OCI-LY3 (cell line): Measurements from ENCODE around the gene MOV10.

Source experiments
- H2AFZ ChIP-seq: fragments of 200-600, 300-600 bp; shearing (Covaris generic); 2 replicates; pipeline ENCODE4 v1.6.0; 2014; ENCODE audit warnings: antibody characterized with exemption, low read depth, low read length
- H3K27ac ChIP-seq: fragments of 200-600, 300-600 bp; sonication (generic); 2 replicates; pipeline ENCODE4 v1.5.1; 2014; ENCODE audit warnings: mild to moderate bottlenecking, low read length, moderate library complexity, mixed read lengths
- H3K27me3 ChIP-seq: fragments of 200-600, 300-600 bp; sonication (generic); 2 replicates; pipeline ENCODE4 v1.6.1; 2014; ENCODE audit warnings: low read depth, low read length, mixed read lengths
- H3K36me3 ChIP-seq: fragments of 200-600, 300-600 bp; sonication (generic); replicated peaks from 2 replicates; pipeline ENCODE3; 2014; ENCODE audit warnings: low read depth, low read length, mixed read lengths
- H3K4me1 ChIP-seq: fragments of 300-600, 200-600 bp; sonication (generic); 2 replicates; pipeline ENCODE4 v1.6.1; 2014; ENCODE audit warnings: low read length, mixed read lengths
- H3K4me2 ChIP-seq: fragments of 200-600, 300-600 bp; sonication (generic); 2 replicates; pipeline ENCODE4 v1.6.1; 2014; ENCODE audit warnings: low read length, mixed read lengths
- H3K4me3 ChIP-seq: fragments of 300-600, 200-600 bp; sonication (generic); 2 replicates; pipeline ENCODE4 v1.5.1; 2014; ENCODE audit warnings: antibody characterized with exemption, mild to moderate bottlenecking, low read length, moderate library complexity
- H3K79me2 ChIP-seq: fragments of 300-600, 200-600 bp; shearing (Covaris generic); 2 replicates; pipeline ENCODE4 v1.6.1; 2014; ENCODE audit warnings: mild to moderate bottlenecking, low read length, mixed read lengths
- H3K9ac ChIP-seq: fragments of 300-600, 200-600 bp; shearing (Covaris generic); 2 replicates; pipeline ENCODE4 v1.6.0; 2014; ENCODE audit warnings: mild to moderate bottlenecking, low read length, moderate library complexity
- H3K9me3 ChIP-seq: fragments of 200-600, 300-600 bp; shearing (Covaris generic); 2 replicates; pipeline ENCODE4 v1.6.1; 2014; ENCODE audit warnings: low read length, mixed read lengths; ENCODE audit not compliant: insufficient read depth
- H4K20me1 ChIP-seq: fragments of 200-600, 300-600 bp; sonication (generic); 2 replicates; pipeline ENCODE4 v1.6.1; 2016; ENCODE audit warnings: low read length, mixed read lengths; ENCODE audit not compliant: insufficient read depth
- CTCF ChIP-seq: fragments of 200-600, 300-600 bp; sonication (generic); IDR thresholded peaks from 2 replicates; pipeline ENCODE4 v1.5.1; 2014; ENCODE audit warnings: antibody characterized with exemption, low read length, low read depth
- EZH2phosphoT487 ChIP-seq: fragments of 200-600 bp; shearing (Covaris generic); IDR thresholded peaks from 2 replicates; pipeline ENCODE4 v1.6.1; 2018; ENCODE audit warnings: antibody characterized with exemption, mixed run types, low read depth

The MOV10 gene

GRCh38 chr1:112707221-112708001 lies 33.0 kb downstream of the MOV10 start:
- Histone ChIP-seq H4K20me1 (no peaks in the 10 kb centered on the region), H3K4me3 (peak overlapping the region; percentile 89), H3K79me2 (no peaks in the 10 kb centered on the region), H3K27me3 (no peaks in the 10 kb centered on the region), H3K4me2 (peak overlapping the region; percentile 67), H3K9me3 (no peaks in the 10 kb centered on the region), H3K36me3 (no peaks in the 10 kb centered on the region), H3K4me1 (peaks cover 21% of the 10 kb centered on the region), H3K27ac (no peak overlapping the region), H2AFZ (no peak overlapping the region), H3K9ac (peak overlapping the region; percentile 61)
- TF ChIP-seq CTCF (peak; percentile 66), EZH2phosphoT487 (no peak)

- H3K4me1 ChIP-seq, result peaks cover 21% of the 10 kb centered on the region
- H3K27me3 ChIP-seq, result no peaks in the 10 kb centered on the region
- H3K36me3 ChIP-seq, result no peaks in the 10 kb centered on the region
- H3K4me2 ChIP-seq, result no peak overlapping the region
- H2AFZ ChIP-seq, result no peak overlapping the region
- no peak for TF ChIP-seq EZH2phosphoT487
- TF ChIP-seq CTCF, result no peak
- H4K20me1 ChIP-seq, result no peaks in the 10 kb centered on the region
- no peaks in the 10 kb centered on the region for H3K79me2 ChIP-seq
- H3K9ac ChIP-seq, result no peak overlapping the region
- no peak overlapping the region for H3K27ac ChIP-seq
- H3K9me3 ChIP-seq, result no peaks in the 10 kb centered on the region
- H3K4me3 ChIP-seq, result no peak overlapping the region
Observed at GRCh38 chr1:112708002-112708448, 33.6 kb downstream of the MOV10 start.

DNA sequence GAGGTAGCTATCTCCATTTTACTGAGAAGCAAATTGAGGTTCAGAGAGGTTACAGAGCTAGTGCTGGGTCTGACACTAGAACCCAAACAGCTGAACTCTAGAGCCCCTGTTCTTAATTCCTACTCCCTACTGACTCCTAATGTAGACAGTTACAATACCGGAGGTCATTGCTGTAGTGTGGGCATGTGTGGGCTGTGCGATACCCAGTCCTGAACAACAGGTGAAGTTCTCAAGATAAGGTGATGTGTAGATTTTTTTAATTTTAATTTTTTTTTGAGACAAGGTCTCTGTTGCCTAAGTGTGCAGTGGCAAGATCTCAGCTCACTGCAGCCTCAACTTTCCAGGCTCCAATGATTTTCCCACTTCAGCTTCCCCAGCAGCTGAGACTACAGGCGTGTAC lies 34.0 kb downstream of the MOV10 start:
- H3K4me1 ChIP-seq, result peaks cover 24% of the 10 kb centered on the region
- no peak overlapping the region for H3K9ac ChIP-seq
- TF ChIP-seq EZH2phosphoT487 (no peak), CTCF (no peak)
- no peaks in the 10 kb centered on the region for H4K20me1 ChIP-seq
- H3K27ac ChIP-seq, result no peak overlapping the region
- H2AFZ ChIP-seq, result no peak overlapping the region
- H3K4me3 ChIP-seq, result no peak overlapping the region
- H3K36me3 ChIP-seq, result no peaks in the 10 kb centered on the region
- no peaks in the 10 kb centered on the region for H3K9me3 ChIP-seq
- no peaks in the 10 kb centered on the region for H3K27me3 ChIP-seq
- no peaks in the 10 kb centered on the region for H3K79me2 ChIP-seq
- no peak overlapping the region for H3K4me2 ChIP-seq

GRCh38 chr1:112710159-112710558 lies 35.7 kb downstream of the MOV10 start:
- H3K27ac ChIP-seq, result no peak overlapping the region
- TF ChIP-seq CTCF (no peak), EZH2phosphoT487 (no peak)
- peaks cover 23% of the 10 kb centered on the region for H3K4me1 ChIP-seq
- no peaks in the 10 kb centered on the region for H3K36me3 ChIP-seq
- H3K9ac ChIP-seq, result no peak overlapping the region
- no peaks in the 10 kb centered on the region for H3K9me3 ChIP-seq
- no peaks in the 10 kb centered on the region for H3K79me2 ChIP-seq
- no peak overlapping the region for H3K4me3 ChIP-seq
- H3K27me3 ChIP-seq, result no peaks in the 10 kb centered on the region
- H2AFZ ChIP-seq, result no peak overlapping the region
- H3K4me2 ChIP-seq, result no peak overlapping the region
- H4K20me1 ChIP-seq, result no peaks in the 10 kb centered on the region
